ENCODE measurements around the gene ZNF473. TPM values are rescaled to one million over a fixed set of nuclear protein-coding genes. Genes with fewer than 3 reads are reported as not detected.
A peak's percentile ranks its signal among the peaks of the same experiment; 100 is the strongest.

The ZNF473 gene
- total RNA-seq, 1 experiment from 2014 or later: 19.0 TPM

DNA sequence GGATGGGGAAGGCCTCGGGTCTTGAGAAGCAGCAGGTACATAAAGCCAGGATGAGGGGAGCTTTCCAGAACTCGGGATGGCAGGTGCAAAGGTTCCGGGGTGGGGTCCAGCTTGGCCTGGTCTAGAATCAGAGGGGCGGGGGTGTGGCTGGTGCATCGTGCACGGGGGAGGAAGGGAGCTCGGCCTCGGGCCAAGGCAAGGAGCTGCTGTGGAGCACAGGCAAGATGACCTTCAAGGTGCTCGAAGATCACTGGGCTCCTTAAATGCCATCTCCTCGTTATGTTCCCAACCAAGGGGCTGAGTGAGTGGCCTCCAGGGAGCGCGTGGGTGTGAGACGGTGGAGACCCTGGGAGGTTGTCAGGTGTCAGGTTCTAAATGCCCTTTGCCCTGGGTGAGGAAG lies 48.7 kb upstream of the ZNF473 start:
- H2BK5ac ChIP-seq (ENCODE audit: insufficient read length, low read length): no peak overlapping the region
- no peak overlapping the region for H3K4me3 Mint-ChIP-seq
- no CpG with 5 or more reads among the region's 13 CpGs for WGBS (ENCODE audit: extremely low coverage, insufficient read length, low lambda C conversion rate)

More for the DNA sequence above, 48.7 kb upstream of the ZNF473 start:
- Histone ChIP-seq H3K9me3 (ENCODE audit: control insufficient read depth, low read depth, low read length) (no peaks in the 10 kb centered on the region), H4K5ac (ENCODE audit: insufficient read length, low read depth, low read length) (no peak overlapping the region), H4K8ac (replicated peaks; ENCODE audit: insufficient read length, low read depth, low read length) (no peak overlapping the region), H3K79me1 (ENCODE audit: insufficient read depth, low read depth, low read length, poor library complexity, severe bottlenecking) (no peaks in the 10 kb centered on the region), H3K4ac (ENCODE audit: low read depth, low read length) (no peak overlapping the region), H3K56ac (ENCODE audit: insufficient read length, low read depth, low read length) (no peak overlapping the region), H2AFZ (ENCODE audit: low read length) (no peak overlapping the region), H3K4me2 (ENCODE audit: insufficient read depth, insufficient read length, low read length) (no peak overlapping the region), H2BK120ac (ENCODE audit: low read depth, low read length, poor library complexity, severe bottlenecking) (no peak overlapping the region), H2BK20ac (ENCODE audit: low read depth, low read length, poor library complexity, severe bottlenecking) (no peak overlapping the region), H2BK12ac (ENCODE audit: insufficient read length, low read depth, low read length) (no peak overlapping the region), H3K23me2 (ENCODE audit: insufficient read length, low read depth, low read length, poor library complexity, severe bottlenecking) (no peaks in the 10 kb centered on the region), H3K9ac (ENCODE audit: extremely low read depth, insufficient read length, low read length) (no peak overlapping the region), H3K4me1 (ENCODE audit: insufficient read depth, low read length) (no peaks in the 10 kb centered on the region), H2BK15ac (ENCODE audit: low read depth, low read length) (no peak overlapping the region), H3K18ac (ENCODE audit: insufficient read length, low read depth, low read length) (no peak overlapping the region), H3K23ac (ENCODE audit: insufficient read length, low read depth, low read length) (no peak overlapping the region), H4K91ac (ENCODE audit: insufficient read length, low read depth, low read length) (no peak overlapping the region), H3T11ph (ENCODE audit: low read length) (no peak overlapping the region), H2AK5ac (ENCODE audit: insufficient read length, low read length) (no peak overlapping the region), H3K27ac (ENCODE audit: insufficient read length, low read depth, low read length) (no peak overlapping the region), H3K27me3 (ENCODE audit: insufficient read depth, low read length) (no peaks in the 10 kb centered on the region), H3K14ac (ENCODE audit: insufficient read depth, low read length) (no peak overlapping the region; the same call in 1 of the 2 replicates), H4K20me1 (ENCODE audit: control insufficient read depth, insufficient read depth, insufficient read length) (no peaks in the 10 kb centered on the region), H3K79me2 (ENCODE audit: insufficient read depth, low read length) (no peaks in the 10 kb centered on the region)
- Mint-ChIP-seq H3K9me3 (no peaks in the 10 kb centered on the region), H3K4me1 (peaks cover 0 to 4% of the 10 kb centered on the region in 2 experiments; a peak in 2 of 4 replicates), H3K27me3 (ENCODE audit: low read depth) (peaks cover 6% of the 10 kb centered on the region), H3K27ac (peak overlapping the region; percentile 23 to 61 (median 53); a peak in 2 of 7 replicates), H3K36me3 (ENCODE audit: insufficient read depth in 1 of 3, low read depth in 3 of 3) (peaks cover 0 to 6% (median 3%) of the 10 kb centered on the region in 3 experiments; a peak in 2 of 7 replicates)
- TF ChIP-seq CTCF (conservative IDR thresholded peaks at IDR 0.05): no peak
- DNase-seq: no peak
